ENCODE data around the gene IFI27L2.

GRCh38 chr14:94164685-94165431 lies 35.5 kb upstream of the IFI27L2 start:
- TF ChIP-seq CTCF (IDR thresholded peaks at IDR 0.05) (no peak), POLR2A (IDR thresholded peaks at IDR 0.05) (no peak)

Measured in lower leg skin (tissue), 3 donors.